GM19328 (cell line): ENCODE measurements around the gene SIX5.
"Not testable (repeated sequence)": the region's sequence is repeated elsewhere in the genome, so short reads cannot be mapped to it uniquely, and the experiment has no call there.

Experiments
- ATAC-seq: cut with Tn5 transposase; IDR thresholded peaks from one replicate; pipeline ENCODE4 v1.9.1; 2021; ENCODE audit warnings: mild to moderate bottlenecking, moderate library complexity; ENCODE audit not compliant: unreplicated experiment

SIX5 gene

DNA sequence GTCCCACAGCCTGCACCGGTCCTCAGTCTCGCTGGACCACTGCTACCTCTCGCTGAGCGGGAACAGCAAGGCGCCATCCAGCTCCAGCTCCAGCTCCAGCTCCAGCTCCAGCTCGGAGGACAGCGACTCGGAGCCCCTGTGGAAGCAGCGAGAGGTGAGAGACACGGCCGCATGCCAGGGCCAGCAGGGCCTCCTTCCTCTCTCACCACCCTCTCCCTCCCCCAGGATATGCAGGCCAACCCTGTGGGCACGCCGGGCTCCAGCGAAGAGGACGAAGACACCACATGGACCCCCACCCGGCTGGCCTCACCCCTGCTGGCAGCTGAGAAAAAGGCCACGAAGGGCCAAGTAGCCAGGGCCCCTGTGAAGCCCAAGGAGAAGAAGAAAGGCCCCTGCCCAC, 7.3 kb downstream of the SIX5 start:
- ATAC-seq = no peak

DNA sequence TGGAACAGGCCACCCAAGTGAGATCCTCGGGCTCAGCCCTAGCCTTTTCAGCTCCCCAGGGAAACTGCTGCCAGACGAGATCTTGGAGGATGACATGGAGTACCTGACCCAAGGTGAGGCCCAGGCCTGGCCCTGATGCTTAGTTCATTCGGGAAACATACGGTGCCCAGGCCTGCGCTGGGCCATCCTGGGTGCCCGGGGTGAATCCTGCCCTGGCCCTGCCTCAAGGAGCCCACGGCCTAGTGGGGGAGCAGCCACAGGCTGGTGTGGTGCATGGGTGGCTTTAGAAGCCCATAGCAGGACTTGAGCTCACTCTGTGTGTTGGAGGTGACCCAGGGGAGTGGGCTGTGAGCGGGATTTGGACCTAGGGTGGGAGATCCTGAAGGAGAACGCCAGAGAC, 10.1 kb downstream of the SIX5 start:
- no peak for ATAC-seq

DNA sequence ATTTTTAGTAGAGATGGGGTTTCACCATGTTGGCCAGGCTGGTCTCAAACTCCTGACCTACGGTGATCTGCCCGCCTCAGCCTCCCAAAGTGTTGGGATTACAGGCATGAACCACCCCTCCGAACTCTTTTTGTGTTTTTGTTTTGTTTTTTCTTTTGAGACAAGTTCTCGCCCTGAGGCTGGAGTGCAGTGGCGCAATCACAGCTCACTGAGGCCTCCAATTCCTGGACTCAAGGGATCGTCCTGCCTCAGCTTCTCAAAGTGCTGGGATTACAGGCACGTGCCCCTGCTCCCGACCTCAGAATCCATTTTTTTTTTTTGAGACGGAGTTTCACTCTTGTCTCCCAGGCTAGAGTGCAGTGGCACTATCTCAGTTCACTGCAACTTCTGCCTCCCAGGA, 11.4 kb downstream of the SIX5 start:
- ATAC-seq = no peak

DNA sequence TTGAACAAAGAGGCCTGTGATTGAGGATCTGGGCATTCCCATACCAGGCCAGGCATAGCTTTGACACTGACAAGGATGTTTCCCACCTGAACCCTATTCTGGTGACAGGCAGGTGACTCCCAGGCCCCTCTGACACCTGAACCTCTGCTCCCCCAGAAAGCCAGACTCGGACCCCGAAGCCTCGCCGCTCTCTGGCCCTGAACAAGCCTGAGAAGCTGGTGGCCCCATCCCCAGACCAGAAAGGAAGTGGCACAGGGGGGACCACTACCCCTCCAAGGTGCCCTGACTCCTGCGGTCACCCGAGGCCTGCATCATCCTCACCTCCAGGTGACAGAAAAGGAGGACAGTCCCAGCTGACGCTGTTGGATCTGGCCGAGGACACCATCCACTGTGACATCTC, 14.7 kb downstream of the SIX5 start:
- ATAC-seq = no peak

DNA sequence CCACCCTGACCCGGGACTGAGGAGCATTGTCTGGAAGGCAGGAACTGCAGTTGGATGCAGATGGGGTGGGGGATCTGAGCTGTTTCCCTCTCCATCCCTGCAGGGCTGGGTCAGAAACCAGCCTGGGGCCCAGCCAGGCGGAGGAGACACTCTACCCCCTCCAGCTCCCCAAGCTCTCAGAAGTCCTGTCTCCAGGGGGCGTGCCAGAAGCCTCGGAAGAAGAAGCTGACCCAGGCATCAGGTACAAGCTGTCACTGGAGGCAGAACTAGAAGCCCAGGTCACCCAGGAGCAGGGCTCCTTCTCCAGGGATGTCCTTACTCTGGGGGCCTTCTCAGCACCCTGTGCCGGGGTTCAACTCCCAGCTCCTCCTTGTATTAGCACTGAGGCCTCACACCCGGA, 15.5 kb downstream of the SIX5 start:
- ATAC-seq = no peak

DNA sequence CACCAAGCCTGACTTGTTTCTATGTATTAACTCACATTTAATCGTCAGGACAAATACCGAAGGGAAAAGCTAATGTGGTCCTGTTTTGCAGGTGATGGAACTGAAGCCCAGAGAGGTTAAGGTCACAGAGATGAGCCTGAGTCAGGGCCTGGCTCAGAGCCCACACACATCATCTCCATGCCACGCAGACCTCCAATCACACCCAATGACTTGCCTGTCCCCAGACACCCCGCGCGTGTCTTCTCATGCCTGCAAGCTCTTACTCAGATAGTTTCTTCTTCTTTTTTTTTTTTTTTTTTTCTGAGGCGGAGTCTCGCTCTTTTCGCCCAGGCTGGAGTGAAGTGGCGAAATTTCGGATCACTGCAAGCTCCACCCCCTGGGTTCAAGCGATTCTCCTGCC, 16.4 kb downstream of the SIX5 start:
- no peak for ATAC-seq

DNA sequence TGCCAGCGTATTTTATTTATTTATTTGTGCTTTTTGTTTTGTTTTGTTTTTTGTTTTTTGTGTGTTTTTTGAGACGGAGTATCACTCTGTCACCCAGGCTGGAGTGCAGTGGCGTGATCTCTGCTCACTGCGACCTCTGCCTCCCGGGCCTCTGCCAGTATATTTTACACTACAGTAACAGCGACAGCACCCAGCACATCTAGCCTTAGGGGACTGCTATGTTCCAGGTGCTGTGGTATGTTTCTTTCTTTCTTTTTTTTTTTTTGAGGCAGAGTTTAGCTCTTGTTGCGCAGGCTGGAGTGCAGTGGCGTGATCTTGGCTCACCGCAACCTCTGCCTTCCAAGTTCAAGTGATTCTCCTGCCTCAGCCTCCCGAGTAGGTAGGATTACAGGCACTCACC, 17.6 kb downstream of the SIX5 start:
- ATAC-seq = not testable (repeated sequence)

DNA sequence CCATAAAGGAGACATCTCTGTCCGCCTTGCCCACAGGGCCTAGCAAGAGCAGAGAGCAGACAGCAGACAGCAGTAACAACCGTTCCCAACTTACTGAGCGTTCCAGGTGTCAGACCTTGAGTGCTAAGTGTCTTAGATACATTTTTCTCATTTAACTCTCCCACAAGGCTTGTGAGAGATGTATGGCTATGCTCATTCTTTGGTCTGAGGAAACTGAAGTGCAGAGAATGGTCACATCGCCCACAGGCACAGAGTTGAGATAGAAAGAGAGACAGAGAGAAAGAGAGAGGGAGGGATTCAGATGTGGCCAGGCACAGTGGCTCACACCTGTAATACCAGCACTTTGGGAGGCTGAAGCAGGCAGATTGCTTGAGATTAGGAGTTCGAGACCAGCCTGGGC, 21.5 kb downstream of the SIX5 start:
- ATAC-seq = no peak

DNA sequence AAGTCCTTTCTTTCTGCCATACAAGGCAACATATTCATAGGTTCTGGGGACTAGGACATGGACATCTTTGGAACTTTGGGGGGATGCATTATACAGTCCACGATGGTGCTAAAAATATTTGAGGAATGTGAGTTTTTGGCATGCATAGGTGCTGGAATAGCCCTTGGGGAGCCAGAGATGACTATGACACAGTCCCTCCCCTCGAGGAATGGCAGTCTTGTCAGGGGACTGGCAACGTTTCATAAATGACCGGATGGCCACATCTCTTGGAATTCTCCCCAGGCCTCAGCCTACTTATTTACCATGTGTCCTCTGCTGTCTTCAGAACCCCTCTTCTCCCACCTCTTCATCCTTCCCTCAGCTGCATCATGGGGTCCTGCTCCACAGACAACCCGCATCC, 22.2 kb downstream of the SIX5 start:
- ATAC-seq = no peak

DNA sequence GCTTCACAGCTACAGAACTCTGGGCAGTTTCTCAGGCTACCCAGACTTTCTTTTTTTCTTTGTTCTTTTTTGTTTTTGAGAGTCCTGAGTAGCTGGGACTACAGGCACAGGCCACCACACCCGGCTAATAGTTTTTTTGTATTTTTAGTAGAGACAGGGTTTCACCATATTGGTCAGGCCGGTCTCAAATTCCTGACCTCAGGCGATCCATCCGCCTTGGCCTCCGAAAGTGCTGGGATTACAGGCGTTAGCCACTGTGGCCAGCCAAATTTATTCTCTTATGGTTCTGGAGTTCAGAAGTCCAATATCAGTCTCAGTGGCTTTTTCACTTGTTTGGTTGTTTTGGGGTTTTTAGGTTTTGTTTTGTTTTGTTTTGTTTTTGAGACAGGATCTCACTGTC, 23.4 kb downstream of the SIX5 start:
- no peak for ATAC-seq

DNA sequence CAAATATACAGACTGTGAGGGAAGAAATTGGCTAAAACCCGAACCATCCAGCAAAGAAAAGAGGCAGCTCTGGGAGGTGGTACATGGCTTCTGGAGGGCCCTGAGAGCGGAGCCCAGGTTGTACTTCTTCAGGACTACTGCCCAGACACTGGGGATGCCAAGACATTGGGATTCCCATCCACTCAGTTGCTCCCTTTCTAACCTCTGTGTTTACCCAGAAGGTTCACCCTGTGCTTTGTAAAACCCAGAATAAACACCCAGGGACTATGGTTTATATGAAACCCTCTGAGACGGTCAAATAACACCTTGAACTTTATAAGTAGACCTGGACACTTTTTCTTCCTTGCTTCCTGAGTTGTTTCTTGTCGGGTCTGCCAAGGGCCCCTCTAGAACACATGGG, 26.1 kb downstream of the SIX5 start:
- ATAC-seq = no peak

DNA sequence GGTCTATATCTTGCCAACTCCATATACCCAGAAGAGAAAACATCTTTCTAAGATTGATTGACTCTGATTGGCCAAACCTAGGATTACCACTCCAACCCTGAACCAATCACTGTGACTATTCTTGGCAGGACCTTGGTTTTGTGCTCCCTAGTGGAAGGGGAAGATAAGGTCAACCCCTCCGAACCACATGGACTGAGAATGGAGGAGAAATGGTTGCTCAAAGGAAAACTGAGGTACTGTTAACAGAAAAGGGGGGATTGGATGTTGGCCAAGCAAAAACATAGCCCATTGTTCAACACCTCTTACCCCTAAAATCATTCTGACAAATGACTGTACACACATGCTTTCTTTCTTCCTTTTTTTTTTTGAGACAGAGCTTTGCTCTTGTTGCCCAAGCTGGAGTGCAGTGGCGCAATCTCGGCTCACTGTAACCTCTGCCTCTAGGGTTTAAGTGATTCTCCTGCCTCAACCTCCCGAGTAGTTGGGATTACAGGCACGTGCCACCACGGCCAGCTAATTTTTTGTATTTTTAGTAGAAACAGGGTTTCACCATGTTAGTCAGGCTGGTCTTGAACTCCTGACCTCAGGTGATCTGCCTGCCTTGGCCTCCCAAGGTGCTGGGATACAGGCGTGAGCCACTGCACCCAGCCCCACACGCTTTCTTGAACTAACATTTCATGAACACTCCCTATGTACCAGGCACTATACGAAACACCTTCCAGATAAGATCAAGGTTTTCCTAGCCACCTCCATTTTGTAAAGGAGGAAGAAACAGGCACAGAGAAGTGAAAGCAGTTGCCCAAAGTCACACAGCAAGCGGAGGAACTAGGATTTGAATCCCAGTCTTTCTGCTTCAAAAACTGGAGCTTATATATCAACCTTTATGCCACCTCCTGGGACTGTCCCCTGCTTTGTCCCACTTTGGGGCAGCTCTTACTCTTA, 29.3 kb downstream of the SIX5 start:
- ATAC-seq = no peak

DNA sequence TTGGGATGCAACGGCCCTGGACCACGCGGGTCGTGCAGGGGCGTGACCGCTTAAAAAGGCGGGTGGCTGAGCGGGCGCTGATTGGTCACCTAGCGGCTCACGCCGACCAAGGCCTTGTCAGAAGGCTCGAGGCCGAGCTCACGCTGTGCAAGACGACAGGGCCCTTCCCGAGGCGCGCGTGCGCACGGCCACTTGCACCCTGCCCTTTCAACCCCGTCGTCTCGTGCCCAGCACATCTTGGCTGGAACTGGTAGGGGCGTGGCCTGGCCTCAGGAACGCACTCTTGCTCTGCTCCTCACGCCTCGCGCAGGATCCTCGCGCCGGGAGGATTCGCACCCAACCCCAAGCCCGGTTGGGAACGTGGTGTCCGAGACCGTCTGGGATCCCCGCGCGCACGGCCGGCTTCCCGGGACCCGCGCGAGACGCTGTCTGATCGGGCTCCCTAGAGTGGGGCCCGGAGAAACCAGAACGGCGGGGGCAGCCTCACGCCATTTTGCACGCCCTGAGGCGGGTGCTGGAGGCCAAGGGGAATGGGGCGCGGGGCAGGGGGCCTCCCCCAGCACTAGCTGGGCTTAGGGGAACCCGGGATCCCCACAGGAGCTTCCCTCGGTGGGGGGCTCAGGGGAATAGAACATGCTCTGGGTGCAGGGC, 35.8 kb downstream of the SIX5 start, which contains the start of gene MEIOSIN:
MEIOSIN (plus strand) TSS at position 280 of the 651 bp plus-strand sequence. CDS start 1,938 bp downstream, outside the sequence.
- no peak for ATAC-seq

DNA sequence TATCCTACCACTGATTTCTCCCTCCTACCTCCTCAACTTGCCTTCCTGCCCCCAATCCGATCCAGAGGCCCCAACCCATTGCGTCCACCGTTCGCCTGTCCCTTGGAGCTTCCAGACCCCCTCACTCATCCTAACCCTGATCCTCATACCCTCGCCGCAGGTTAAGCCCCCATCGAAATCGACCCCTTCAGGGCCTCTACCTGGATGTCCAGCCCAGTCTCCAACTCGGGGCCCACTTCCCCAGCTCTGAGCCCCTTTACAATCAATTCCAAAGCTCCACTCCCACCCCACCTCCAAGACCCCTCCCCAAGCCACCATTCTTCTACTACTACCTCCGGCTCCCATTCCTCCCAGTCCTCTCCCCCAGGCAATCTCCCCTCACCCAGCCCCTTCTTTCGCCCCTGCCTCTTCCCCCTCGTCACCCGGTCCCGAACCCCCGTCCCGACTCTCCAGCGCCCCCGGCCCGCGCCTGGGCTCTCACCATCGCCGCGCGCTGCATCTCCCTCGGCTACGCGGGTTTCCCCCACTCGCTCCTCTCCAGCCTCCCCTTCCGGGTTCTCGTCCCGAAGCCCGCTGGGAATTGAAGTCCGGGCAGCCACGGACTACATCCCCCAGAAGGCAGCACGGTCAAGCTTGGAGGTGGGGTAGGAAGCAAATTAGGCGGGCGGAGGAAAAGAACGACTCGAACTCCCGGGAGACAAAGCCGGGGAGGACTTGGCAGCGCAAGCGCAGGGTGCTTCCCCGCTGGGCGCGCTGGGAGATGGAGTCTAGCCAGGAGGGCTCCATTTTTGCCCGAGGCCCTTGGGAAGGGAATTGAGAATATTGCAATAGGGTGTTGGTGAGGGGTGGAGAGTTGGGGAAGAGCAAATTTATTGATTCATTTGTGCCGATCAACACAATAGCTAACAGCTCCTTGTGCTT, 38.4 kb downstream of the SIX5 start, which contains the start of gene FBXO46:
FBXO46 (minus strand) TSS at position 529 of the 921 bp plus-strand sequence. CDS start 17,401 bp downstream, outside the sequence.
- peak; percentile 77 for ATAC-seq

DNA sequence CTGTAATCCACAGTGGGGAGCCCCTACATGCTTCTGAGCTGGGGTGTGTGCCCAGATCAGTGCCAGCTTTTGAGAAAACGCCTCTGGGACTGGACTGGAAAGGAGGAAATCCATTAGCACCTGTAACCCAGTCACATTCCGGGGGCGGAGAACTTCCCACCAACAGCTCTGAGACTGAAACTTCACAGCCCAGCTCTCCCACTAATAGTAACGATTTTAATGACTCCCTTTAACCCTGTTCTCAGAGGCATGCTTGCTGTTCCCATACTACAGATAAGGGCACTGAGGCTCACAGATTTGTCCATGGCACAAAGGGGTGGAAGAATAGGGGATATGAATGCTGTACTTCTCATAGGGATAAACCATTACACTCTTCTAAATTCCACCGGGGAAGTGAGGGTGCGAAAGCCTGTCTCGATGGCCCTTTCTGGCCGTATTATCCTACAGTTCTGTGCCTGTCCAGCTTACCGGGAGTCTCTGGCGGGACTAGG, 39.2 kb downstream of the SIX5 start:
- no peak for ATAC-seq

DNA sequence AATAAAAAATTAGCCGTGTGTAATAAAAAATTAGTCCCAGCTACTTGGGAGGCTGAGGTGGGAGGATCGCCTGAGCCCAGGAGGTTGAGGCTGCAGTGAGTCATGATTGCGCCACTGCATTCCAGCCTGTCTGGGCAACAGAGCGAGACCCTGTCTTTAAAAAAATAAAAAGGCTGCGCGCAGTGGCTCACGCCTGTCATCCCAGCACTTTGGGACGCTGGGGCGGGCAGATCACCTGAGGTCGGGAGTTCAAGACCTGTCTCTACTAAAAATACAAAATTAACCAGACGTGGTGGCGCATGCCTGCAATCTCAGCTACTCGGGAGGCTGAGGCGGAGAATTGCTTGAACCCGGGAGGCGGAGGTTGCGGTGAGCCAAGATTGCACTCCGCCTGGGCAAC, 40.4 kb downstream of the SIX5 start:
- not testable (repeated sequence) for ATAC-seq

DNA sequence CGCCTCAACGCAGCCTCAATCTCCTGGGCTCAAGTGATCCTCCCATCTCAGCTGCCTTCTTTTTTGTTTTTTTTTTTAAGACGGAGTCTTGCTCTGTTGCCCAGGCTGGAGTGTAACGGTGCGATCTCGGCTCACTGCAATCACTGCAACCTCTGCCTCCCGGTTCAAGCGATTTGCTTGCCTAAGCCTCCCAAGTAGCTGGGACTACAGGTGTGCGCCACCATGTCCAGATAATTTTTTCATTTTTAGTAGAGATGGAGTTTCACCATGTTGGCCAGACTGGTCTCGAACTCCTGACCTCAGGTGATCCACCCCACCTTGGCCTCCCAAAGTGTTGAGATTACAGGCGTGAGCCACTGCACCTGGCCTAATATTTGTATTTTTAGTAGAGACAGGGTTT, 49.0 kb downstream of the SIX5 start:
- not testable (repeated sequence) for ATAC-seq

DNA sequence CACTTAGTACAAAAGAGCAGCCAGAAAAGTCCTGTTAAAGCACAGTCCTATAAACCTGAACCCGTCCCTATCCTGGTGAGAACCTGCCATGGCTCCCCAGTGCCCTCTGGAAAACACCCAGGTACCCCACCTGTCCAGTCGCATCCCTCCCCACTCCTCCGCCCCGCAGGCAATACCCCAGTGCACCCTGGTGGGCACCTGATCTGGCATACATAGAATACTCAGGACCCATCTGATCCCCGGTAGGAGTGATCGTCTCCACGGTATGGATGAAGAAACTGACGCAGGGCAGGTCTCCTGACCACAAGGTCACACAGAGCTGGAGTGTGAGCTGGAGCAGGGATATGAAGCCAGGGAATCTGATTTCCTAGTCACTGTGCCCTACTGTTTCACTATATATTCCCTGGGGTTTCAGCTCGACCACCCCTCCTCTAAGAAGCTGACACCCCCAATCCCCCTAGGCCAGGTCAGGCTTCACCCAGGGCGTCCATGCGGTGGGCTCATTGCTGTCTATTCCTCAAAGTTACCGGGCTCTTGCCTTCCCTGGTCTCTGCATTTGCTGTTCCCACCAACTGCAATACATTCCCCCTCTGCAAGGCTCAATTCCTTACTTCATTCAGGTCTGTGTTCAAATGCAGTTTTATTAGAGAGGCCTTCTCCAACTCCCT, 50.9 kb downstream of the SIX5 start:
- no peak for ATAC-seq

DNA sequence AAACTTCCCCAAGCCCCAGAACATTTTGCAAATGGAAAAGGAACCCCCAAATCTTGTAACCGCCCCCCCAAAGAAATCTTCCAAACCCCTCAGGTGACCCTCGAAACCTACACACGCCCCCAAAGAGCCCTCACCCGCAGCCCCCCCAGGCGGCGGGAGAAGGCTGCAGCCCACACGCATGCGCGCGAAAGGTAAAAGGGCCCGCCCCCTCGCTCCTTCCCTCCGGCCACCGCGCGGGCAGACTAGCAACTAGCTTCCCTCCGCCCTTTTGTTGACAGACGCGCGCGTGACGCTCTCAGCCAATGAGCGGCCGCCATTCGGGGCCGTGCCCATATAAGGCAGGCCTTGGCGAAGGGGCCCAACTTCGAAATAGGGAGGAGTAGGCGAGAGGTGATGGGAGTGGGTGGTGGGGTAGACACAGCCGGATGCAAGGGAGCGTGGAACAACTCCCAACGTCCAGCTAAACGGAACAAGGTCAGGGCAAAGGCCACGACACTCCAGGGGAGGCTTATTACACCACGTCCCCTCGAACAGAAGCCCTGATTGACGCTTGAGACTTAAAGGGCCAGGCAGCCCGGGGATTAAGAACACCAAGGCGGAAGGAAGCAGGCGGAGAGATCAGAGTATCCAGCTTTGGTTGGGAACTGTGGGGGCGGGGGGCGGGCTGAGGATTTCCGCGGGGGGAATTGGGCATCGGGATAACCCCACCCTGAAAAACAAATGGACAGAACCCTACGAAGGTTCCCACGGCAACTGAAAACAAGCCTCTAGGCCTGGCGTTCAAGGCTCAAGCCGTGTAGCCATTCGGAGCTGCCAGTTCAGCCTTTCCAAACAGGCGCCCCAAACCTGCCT, 51.7 kb downstream of the SIX5 start:
- peak; percentile 93 for ATAC-seq
